HepG2 (cell line): ENCODE measurements around the gene DEPDC5. TPM values are rescaled to one million over a fixed set of nuclear protein-coding genes. Genes with fewer than 3 reads are reported as not detected.

Source experiments
- ATAC-seq: fragments of 200-7000 bp; cut with Tn5 transposase; 3 replicates; pipeline ENCODE4 v1.9.1; 2020; ENCODE audit warnings: mild to moderate bottlenecking, moderate library complexity
- BruUV-seq: library from RNA; stranded (reverse); fragments of 400-500 nt; replicated peaks from 2 replicates; lab custom pipeline; 2021; lab: Mats Ljungman, UMichigan
- CTCF ChIA-PET: fragments of 300-600 bp; formaldehyde crosslinking; extraction: SDS; loops from one replicate; lab custom pipeline; 2021; ENCODE audit warnings: low total read pairs, inconsistent platforms, low intra/inter-chr PET ratio; lab: Yijun Ruan, JAX
- POLR2A ChIA-PET: fragments of 350-600 bp; sonication (Branson Sonifier 250); formaldehyde crosslinking; loops from one replicate; lab custom pipeline; 2020; ENCODE audit warnings: antibody characterized with exemption, inconsistent platforms; lab: Yijun Ruan, JAX
- DNase-seq: peaks from one replicate; pipeline ENCODE4 v3.0.0-alpha.2; 2015; ENCODE audit warnings: low spot score
- FAIRE-seq: peaks from 3 replicates; lab custom pipeline; 2011; peaks lifted over from hg19 to GRCh38; lab: Jason Lieb, UNC
- H2AFZ ChIP-seq: one replicate; pipeline ENCODE4 v1.6.1; 2011; ENCODE audit warnings: low read length, inconsistent platforms
- H3K27ac ChIP-seq: fragments of 300-600 bp; 3 replicates; pipeline ENCODE4 v1.8.0; 2011; ENCODE audit warnings: mixed run types, mild to moderate bottlenecking, mixed read lengths, low read length, inconsistent platforms; ENCODE audit not compliant: insufficient read depth; ENCODE audit errors: extremely low read length
- H3K27me3 ChIP-seq, 2 experiments: fragments of 200-600 bp in 1 of 2; 2 replicates in 1 of 2; 3 replicates in 1 of 2; pipeline versions ENCODE4 v1.6.0 to v1.8.0; 2011; ENCODE audit warnings: low read length in 2 of 2, mild to moderate bottlenecking in 2 of 2, moderate library complexity in 2 of 2, inconsistent platforms in 1 of 2; ENCODE audit not compliant: insufficient read depth in 2 of 2, control insufficient read depth in 1 of 2
- H3K36me3 ChIP-seq, 2 experiments: fragments of 200-600 bp in 1 of 2; replicated peaks in 1 of 2; 2 replicates in 1 of 2; 3 replicates in 1 of 2; pipeline versions ENCODE4 v1.5.1 to v1.8.0; 2011; ENCODE audit warnings: low read length in 2 of 2, inconsistent platforms in 1 of 2; ENCODE audit not compliant: insufficient read depth in 2 of 2, control insufficient read depth in 1 of 2
- H3K4me1 ChIP-seq: 2 replicates; pipeline ENCODE4 v1.5.1; 2012; ENCODE audit warnings: low read length, inconsistent platforms; ENCODE audit not compliant: insufficient read depth
- H3K4me2 ChIP-seq: 2 replicates; pipeline ENCODE4 v1.6.0; 2011; ENCODE audit warnings: low read depth, low read length, inconsistent platforms
- H3K4me3 ChIP-seq, 3 experiments: fragments of 200-600 bp in 1 of 3; sonication (generic), shearing (Covaris generic) in 1 of 3; replicated peaks in 1 of 3; 2 replicates each; pipeline ENCODE4 v1.5.1; 2011 to 2016; ENCODE audit warnings: low read length in 3 of 3, inconsistent platforms in 2 of 3, low read depth in 2 of 3, mild to moderate bottlenecking in 2 of 3, control low read depth in 1 of 3, mixed read lengths in 1 of 3; ENCODE audit not compliant: insufficient read depth in 1 of 3
- H3K79me2 ChIP-seq: one replicate; pipeline ENCODE4 v1.6.1; 2011; ENCODE audit warnings: low read length, inconsistent platforms; ENCODE audit not compliant: insufficient read depth
- H3K9ac ChIP-seq: 2 replicates; pipeline ENCODE4 v1.6.0; 2011; ENCODE audit warnings: mild to moderate bottlenecking, low read depth, low read length, inconsistent platforms; ENCODE audit not compliant: insufficient read depth
- H3K9me3 ChIP-seq: 2 replicates; pipeline ENCODE4 v1.5.1; 2012; ENCODE audit warnings: mild to moderate bottlenecking, low read length
- H4K20me1 ChIP-seq: 2 replicates; pipeline ENCODE4 v1.6.0; 2011; ENCODE audit warnings: inconsistent platforms, mild to moderate bottlenecking, low read length, moderate library complexity; ENCODE audit not compliant: insufficient read depth
- HNRNPUL1 ChIP-seq: fragments of 200-400 bp; formaldehyde crosslinking; IDR thresholded peaks from 2 replicates; pipeline ENCODE4 v1.6.1; 2017; ENCODE audit warnings: low read depth, mild to moderate bottlenecking, low read length, moderate library complexity
- IKZF1 ChIP-seq: fragments of 450-650 bp; IDR thresholded peaks from 2 replicates; pipeline ENCODE4 v1.7.1; 2016
- JARID2 ChIP-seq: sonication (generic); formaldehyde crosslinking; IDR thresholded peaks from 2 replicates; pipeline ENCODE4 v1.8.1; 2023; ENCODE audit warnings: missing genetic modification reagents, inconsistent platforms; ENCODE audit not compliant: insufficient replicate concordance
- KDM5A ChIP-seq: fragments of 200-600 bp; sonication (generic); IDR thresholded peaks from 2 replicates; pipeline ENCODE4 v1.7.0; 2018; ENCODE audit warnings: antibody characterized with exemption, mild to moderate bottlenecking, low read length, borderline replicate concordance
- NCOA1 ChIP-seq: sonication (generic); formaldehyde crosslinking; IDR thresholded peaks from 2 replicates; pipeline ENCODE4 v1.9.0; 2021; ENCODE audit warnings: missing genetic modification reagents
- NR3C1 ChIP-seq: sonication (generic); formaldehyde crosslinking; IDR thresholded peaks from 2 replicates; pipeline ENCODE4 v1.4.0; 2020; ENCODE audit warnings: missing genetic modification reagents
- SIN3B ChIP-seq: fragments of 150-350 bp; IDR thresholded peaks from 2 replicates; pipeline ENCODE4 v1.6.1; 2014; ENCODE audit warnings: low read length
- ZBTB3 ChIP-seq: sonication (generic); formaldehyde crosslinking; IDR thresholded peaks from 2 replicates; pipeline ENCODE4 v1.4.0; 2020; ENCODE audit warnings: low read depth, mild to moderate bottlenecking, moderate library complexity, missing genetic modification reagents, borderline replicate concordance
- ZBTB7A ChIP-seq: sonication (generic); formaldehyde crosslinking; IDR thresholded peaks from 2 replicates; pipeline ENCODE4 v1.8.0; 2022; ENCODE audit warnings: mild to moderate bottlenecking, missing genetic modification reagents
- ZNF441 ChIP-seq: sonication (generic); formaldehyde crosslinking; IDR thresholded peaks from 2 replicates; pipeline ENCODE4 v1.7.0; 2021; ENCODE audit warnings: missing genetic modification reagents, borderline replicate concordance
- ZNF678 ChIP-seq: sonication (generic); formaldehyde crosslinking; IDR thresholded peaks from 2 replicates; pipeline ENCODE4 v1.4.0; 2020; ENCODE audit warnings: mild to moderate bottlenecking, missing genetic modification reagents
- WGBS: methylation state at CpG from one replicate; pipeline ENCODE4 v1.1.6; 2017; ENCODE audit warnings: low lambda C conversion rate; 5-methylcytosine and 5-hydroxymethylcytosine counted together
- in situ Hi-C: cut with HindIII; loops from 2 replicates; pipeline ENCODE4 v1.10.0; 2017; ENCODE audit warnings: low pct_unique_long_range_greater_than_20kb; ENCODE audit not compliant: extremely low pct_ligation_motif_present
- intact Hi-C: fragments of 100-400 bp; cut with micrococcal nuclease; formaldehyde crosslinking; loops from one replicate; pipeline ENCODE4 v1.10.0; 2022; ENCODE audit not compliant: unreplicated experiment
- polyA plus RNA-seq, 8 experiments: library from polyadenylated mRNA; depleted of rRNA in 3 of 8; stranded (reverse) in 7 of 8; unstranded in 1 of 8; fragments of >200 nt; fragmentation: Illumina TruSeq in 4 of 8; extraction: Trizol in 4 of 8; gene quantifications; 2 replicates each; pipeline versions ENCODE4 v1.2.1 to v1.2.3, GENCODE V29; 2011 to 2016; ENCODE audit warnings: low read depth in 4 of 8, missing spikeins in 1 of 8, mixed read lengths in 1 of 8; ENCODE audit not compliant: insufficient read depth in 1 of 8
- total RNA-seq, 5 experiments: library from RNA; depleted of rRNA; stranded (reverse); fragments of >200 nt; fragmentation: Illumina TruSeq; extraction: Trizol; gene quantifications; 2 replicates each; pipeline ENCODE4 v1.2.3, GENCODE V29; 2016; ENCODE audit warnings: low read depth in 1 of 5
- TF ChIP-seq, protein P1 (sequence below): sonication (generic); formaldehyde crosslinking; IDR thresholded peaks from 2 replicates; pipeline ENCODE4 v1.8.0; 2022; ENCODE audit warnings: mild to moderate bottlenecking, missing genetic modification reagents
- TF ChIP-seq, protein P2 (sequence below): sonication (generic); formaldehyde crosslinking; IDR thresholded peaks from 2 replicates; pipeline ENCODE4 v1.5.0; 2020; ENCODE audit warnings: mild to moderate bottlenecking, low read depth, missing genetic modification reagents, borderline replicate concordance
- TF ChIP-seq, protein P3 (sequence below): sonication (generic); formaldehyde crosslinking; IDR thresholded peaks from 2 replicates; pipeline ENCODE4 v1.4.0; 2020; ENCODE audit warnings: mild to moderate bottlenecking, missing genetic modification reagents
- TF ChIP-seq, protein P4 (sequence below): sonication (generic); formaldehyde crosslinking; IDR thresholded peaks from 2 replicates; pipeline ENCODE4 v1.4.0; 2020; ENCODE audit warnings: mild to moderate bottlenecking, missing genetic modification reagents
- TF ChIP-seq, protein P5 (sequence below): IDR thresholded peaks from 2 replicates; pipeline ENCODE4 v1.6.1; 2016; ENCODE audit warnings: missing genetic modification reagents, missing compliant biosample characterization

DEPDC5 gene
- total and polyA plus RNA-seq, 2 of the 13 experiments (the other 11 are each of a cell fraction or from before 2014, with no cell fraction given), result 9.8 to 12.4 TPM

DNA sequence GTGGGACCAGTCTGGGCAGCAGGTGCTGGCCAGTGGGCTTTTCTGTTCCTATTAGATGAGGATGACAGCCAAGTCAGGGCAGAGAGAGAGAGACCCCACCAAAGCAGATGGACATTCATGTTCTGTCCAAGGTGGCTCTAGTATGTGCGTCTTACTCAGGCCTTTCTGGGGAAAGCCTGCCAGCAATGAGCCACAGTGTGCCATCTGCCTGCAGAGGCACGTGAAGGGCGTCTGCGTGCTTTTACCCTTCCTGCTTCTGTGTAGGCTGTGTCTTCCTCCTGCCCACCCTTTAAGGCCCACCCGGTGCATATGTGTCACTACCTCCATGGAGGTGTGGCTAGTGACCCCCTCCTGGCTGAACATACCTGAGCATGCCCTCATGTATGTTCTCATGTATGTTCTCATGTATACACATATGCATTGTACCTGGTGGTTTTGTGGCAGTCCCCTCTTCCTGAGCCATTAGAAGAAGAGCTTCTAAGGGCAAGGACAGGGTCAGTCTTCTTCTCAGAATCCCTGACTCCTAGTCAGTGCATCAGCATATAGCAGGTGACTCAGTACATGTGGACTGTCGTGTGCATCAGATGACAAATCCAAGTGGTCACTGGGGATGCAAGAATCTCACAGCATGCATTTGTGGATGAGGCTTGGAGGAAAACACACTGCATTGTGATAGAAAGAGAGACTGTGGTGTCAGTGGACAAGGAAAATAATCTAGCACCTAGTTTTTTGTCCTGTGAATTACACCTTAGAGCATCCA is 100.1 kb downstream of the DEPDC5 start:
- no TSS peak for BruUV-seq
- Histone ChIP-seq H3K4me1 (no peaks in the 10 kb centered on the region), H3K9me3 (no peaks in the 10 kb centered on the region), H3K4me3 (no peak overlapping the region), H3K4me2 (no peak overlapping the region), H3K79me2 (no peaks in the 10 kb centered on the region), H4K20me1 (no peaks in the 10 kb centered on the region), H2AFZ (no peak overlapping the region), H3K27ac (no peak overlapping the region), H3K9ac (no peak overlapping the region), H3K36me3 (peaks cover 3 to 24% of the 10 kb centered on the region in 2 experiments; a peak in 4 of 5 replicates), H3K27me3 (no peaks in the 10 kb centered on the region)
- WGBS, result 100% methylated on average over 6 of the region's 6 CpGs
- in situ Hi-C loops (no loop called here), intact Hi-C loops (no loop called here)
- ChIA-PET CTCF (no interaction called here), POLR2A (no interaction called here)
- ATAC-seq, result no peak
- FAIRE-seq, result no peak
- no peak for DNase-seq
- TF ChIP-seq, protein P1, sequence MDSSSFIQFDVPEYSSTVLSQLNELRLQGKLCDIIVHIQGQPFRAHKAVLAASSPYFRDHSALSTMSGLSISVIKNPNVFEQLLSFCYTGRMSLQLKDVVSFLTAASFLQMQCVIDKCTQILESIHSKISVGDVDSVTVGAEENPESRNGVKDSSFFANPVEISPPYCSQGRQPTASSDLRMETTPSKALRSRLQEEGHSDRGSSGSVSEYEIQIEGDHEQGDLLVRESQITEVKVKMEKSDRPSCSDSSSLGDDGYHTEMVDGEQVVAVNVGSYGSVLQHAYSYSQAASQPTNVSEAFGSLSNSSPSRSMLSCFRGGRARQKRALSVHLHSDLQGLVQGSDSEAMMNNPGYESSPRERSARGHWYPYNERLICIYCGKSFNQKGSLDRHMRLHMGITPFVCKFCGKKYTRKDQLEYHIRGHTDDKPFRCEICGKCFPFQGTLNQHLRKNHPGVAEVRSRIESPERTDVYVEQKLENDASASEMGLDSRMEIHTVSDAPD (CRISPR knock-in tag), result no peak
- TF ChIP-seq HNRNPUL1 (no peak), KDM5A (no peak), IKZF1 (no peak), JARID2 (CRISPR knock-in tag) (no peak), ZNF441 (CRISPR knock-in tag) (no peak), NR3C1 (no peak), SIN3B (no peak), ZBTB3 (no peak), ZBTB7A (no peak), NCOA1 (CRISPR knock-in tag) (no peak), ZNF678 (CRISPR knock-in tag) (no peak)
- TF ChIP-seq, protein P2, sequence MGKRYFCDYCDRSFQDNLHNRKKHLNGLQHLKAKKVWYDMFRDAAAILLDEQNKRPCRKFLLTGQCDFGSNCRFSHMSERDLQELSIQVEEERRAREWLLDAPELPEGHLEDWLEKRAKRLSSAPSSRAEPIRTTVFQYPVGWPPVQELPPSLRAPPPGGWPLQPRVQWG (CRISPR knock-in tag), result no peak
- TF ChIP-seq, protein P3, sequence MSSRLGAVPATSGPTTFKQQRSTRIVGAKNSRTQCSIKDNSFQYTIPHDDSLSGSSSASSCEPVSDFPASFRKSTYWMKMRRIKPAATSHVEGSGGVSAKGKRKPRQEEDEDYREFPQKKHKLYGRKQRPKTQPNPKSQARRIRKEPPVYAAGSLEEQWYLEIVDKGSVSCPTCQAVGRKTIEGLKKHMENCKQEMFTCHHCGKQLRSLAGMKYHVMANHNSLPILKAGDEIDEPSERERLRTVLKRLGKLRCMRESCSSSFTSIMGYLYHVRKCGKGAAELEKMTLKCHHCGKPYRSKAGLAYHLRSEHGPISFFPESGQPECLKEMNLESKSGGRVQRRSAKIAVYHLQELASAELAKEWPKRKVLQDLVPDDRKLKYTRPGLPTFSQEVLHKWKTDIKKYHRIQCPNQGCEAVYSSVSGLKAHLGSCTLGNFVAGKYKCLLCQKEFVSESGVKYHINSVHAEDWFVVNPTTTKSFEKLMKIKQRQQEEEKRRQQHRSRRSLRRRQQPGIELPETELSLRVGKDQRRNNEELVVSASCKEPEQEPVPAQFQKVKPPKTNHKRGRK (CRISPR knock-in tag), result no peak
- TF ChIP-seq, protein P4, sequence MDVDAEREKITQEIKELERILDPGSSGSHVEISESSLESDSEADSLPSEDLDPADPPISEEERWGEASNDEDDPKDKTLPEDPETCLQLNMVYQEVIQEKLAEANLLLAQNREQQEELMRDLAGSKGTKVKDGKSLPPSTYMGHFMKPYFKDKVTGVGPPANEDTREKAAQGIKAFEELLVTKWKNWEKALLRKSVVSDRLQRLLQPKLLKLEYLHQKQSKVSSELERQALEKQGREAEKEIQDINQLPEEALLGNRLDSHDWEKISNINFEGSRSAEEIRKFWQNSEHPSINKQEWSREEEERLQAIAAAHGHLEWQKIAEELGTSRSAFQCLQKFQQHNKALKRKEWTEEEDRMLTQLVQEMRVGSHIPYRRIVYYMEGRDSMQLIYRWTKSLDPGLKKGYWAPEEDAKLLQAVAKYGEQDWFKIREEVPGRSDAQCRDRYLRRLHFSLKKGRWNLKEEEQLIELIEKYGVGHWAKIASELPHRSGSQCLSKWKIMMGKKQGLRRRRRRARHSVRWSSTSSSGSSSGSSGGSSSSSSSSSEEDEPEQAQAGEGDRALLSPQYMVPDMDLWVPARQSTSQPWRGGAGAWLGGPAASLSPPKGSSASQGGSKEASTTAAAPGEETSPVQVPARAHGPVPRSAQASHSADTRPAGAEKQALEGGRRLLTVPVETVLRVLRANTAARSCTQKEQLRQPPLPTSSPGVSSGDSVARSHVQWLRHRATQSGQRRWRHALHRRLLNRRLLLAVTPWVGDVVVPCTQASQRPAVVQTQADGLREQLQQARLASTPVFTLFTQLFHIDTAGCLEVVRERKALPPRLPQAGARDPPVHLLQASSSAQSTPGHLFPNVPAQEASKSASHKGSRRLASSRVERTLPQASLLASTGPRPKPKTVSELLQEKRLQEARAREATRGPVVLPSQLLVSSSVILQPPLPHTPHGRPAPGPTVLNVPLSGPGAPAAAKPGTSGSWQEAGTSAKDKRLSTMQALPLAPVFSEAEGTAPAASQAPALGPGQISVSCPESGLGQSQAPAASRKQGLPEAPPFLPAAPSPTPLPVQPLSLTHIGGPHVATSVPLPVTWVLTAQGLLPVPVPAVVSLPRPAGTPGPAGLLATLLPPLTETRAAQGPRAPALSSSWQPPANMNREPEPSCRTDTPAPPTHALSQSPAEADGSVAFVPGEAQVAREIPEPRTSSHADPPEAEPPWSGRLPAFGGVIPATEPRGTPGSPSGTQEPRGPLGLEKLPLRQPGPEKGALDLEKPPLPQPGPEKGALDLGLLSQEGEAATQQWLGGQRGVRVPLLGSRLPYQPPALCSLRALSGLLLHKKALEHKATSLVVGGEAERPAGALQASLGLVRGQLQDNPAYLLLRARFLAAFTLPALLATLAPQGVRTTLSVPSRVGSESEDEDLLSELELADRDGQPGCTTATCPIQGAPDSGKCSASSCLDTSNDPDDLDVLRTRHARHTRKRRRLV, result no peak
- TF ChIP-seq, protein P5, sequence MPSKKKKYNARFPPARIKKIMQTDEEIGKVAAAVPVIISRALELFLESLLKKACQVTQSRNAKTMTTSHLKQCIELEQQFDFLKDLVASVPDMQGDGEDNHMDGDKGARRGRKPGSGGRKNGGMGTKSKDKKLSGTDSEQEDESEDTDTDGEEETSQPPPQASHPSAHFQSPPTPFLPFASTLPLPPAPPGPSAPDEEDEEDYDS (CRISPR knock-in tag), result no peak
